HG03066 (cell line): ENCODE results near the gene C6orf89.
"Not testable (repeated sequence)": the region's sequence is repeated elsewhere in the genome, so short reads cannot be mapped to it uniquely, and the experiment has no call there.

ENCODE experiments used
- ATAC-seq: cut with Tn5 transposase; IDR thresholded peaks from one replicate; pipeline ENCODE4 v1.9.1; 2021; ENCODE audit warnings: low read depth; ENCODE audit not compliant: unreplicated experiment

C6orf89 gene

DNA sequence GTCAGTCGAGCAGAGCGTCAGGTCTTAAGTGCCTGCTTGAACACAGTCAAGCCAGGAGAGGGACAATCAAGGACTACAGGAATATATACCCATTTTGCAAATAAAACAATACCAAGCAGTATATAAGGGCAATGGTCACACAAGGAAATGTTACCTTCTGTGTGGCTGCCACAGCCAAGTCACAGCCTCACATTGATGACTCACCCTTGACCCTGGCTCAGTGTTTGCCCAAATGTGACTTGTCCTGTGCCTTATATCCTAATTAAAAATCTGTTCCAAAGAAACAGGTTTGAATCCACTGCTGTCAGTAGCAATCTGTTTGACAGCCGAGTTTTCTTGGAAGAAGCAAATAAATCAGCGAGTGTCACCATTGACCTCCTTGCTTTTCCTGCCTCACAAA lies 34.3 kb downstream of the C6orf89 start:
- no peak for ATAC-seq

DNA sequence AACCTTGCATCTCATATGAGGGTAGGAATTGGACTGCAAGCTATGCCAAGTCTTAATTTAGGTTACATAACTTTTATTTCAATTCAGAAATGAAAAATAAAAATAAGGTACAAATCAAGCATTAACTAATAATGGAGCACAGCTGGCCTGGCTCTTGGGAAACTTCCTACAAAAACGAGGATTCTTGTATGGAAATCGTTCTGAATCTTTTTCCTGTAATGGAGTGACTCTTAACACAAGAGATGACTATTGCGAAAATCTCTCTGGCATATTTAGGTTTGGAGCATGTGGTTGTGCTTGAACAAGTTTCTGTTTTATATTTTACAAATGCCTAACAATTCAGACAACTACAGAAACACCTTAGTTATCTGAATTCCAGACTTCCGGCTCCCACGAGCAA lies 34.8 kb downstream of the C6orf89 start:
- ATAC-seq, result no peak

DNA sequence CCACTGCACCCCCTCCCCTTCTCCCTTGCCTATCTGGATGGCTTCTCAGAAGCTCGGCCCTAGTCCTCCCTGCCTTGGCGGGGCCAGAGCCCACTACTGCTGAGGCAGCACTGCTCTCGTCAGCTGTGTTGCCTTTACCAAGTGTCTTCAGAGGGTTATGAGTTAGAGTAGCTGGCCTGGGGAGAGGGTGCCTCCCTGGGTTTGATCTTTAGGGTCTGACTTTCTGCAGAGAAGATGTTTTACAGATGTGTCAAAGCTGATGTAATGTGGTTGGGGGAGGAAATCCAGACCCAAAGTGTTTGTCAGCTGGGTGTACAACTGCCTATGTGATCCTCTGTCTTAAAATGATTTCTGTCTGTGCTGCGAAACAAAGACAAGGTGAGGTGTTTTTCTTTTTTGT lies 38.4 kb downstream of the C6orf89 start:
- ATAC-seq, result no peak

DNA sequence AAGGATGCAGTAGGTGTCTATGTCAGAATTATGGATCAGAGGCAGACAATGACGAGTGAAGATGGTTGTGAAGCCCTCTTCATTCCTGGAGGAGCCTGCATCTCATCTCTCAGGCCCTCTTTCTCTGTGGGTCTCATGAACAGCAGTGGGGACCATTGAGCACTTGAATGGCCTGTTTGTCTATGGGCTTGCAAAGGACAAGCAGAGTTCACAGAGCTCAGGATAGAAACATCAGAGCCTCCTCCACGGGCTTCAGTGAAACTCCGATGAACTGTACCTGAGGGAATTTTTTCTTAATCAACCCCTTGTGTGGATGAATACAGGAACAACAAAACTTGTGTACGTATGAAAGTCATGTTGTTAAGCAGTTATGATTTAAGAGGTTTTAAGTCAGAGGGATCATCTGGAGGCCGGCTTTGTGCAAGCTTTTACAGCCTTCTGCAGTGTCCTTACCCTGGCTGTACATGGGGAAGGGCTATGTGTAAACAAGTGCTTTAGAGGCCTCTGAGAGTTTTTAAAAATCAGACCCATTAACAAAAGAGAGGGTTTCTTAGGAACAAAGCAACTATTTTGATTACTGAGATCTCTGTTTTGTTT lies 39.1 kb downstream of the C6orf89 start:
- no peak for ATAC-seq

DNA sequence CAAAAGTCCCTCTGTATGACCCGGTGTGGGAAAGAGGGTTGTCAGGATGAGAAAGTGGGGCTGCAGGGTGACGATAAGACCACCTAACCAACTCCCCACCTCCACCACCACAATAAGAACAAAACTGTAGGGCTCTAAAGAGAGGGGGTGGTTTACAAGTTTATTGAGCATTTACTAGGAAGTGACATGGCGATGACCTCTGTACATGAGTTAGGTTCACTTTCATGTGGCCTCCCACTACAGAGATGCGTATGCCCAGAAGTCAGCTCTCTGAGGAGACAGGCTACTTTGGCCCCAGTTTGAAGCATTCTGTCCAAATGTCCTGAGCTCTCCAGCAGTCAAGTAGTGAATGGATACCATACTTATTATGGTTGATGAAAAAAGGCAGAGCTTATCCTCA lies 40.1 kb downstream of the C6orf89 start:
- ATAC-seq, result no peak

DNA sequence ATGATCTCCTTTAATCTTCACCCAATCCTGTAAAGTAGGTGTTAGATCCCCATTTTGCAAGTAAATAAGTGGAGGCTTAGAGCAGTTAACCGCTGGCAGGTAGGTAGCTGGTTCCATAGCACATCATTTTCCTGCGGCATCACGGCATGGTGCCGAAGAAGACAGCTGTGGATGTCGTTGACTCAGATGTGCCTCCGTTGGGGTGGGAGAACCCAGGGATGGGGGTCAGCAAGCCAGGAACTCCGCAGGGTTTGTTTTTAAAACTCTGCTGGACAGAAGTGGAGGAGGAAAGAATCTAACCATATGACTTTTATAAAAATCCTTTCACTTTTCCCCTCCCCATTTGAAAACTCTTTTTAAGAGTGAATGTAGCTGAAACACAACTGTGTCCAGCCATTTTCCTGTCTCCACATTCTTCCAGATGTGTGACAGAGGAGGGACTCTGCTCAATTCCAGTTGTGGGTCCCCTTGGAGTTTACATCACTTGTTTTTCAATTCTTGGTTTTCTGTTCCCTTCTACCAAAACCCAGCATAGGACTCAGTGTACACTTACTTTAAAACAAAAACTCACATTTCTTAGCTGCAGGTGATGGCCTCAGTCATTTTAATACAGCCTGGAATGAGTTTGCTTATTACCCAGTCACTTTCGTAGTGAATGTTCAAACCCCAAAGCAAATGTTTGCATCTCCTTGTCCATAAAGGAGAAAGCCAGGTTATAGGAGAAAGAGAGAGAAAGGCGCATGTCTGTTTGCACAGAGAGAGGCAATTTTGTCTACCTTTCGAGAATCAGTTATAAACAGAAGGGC lies 41.2 kb downstream of the C6orf89 start:
- ATAC-seq, result no peak

DNA sequence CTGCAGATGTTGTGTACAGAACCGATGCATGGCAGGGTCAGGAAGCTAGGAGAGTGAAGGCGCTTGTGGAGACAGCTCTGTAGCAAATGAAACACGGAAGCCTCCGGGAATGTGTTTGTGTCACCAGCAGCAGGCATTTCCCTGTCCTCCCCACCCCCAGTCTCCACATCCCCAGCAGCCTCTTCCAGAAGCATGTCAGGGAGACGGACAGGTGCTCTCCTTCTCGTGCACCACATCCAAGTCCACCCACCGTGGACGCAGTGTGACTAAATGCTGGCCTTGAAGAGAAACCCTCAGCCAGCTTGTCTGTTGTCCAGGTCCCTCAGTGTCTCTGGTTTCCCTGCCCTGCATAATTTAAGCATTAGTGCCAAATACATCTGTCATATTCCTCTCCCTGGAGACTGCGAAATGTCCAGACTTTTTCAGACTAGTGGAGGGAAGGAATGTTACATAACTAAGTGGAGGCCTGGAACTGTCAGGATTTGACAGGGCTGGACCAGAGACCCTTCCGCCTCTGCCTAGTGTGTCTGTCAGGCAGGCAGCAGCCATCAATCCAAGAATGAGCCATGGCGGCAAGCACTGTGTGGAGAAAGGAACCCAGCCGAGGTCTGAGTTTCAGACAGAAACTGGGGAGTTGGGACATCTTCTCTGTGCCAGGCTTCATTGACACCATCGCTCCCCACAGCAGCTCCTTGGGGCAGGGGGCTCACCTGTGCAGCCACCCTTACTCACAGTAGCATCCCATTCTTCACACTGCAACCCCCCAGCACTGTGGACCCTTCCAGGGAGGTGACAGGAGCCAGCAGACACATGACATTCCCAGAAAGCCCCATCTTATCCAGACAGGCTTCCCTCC lies 42.2 kb downstream of the C6orf89 start:
- ATAC-seq, result no peak

DNA sequence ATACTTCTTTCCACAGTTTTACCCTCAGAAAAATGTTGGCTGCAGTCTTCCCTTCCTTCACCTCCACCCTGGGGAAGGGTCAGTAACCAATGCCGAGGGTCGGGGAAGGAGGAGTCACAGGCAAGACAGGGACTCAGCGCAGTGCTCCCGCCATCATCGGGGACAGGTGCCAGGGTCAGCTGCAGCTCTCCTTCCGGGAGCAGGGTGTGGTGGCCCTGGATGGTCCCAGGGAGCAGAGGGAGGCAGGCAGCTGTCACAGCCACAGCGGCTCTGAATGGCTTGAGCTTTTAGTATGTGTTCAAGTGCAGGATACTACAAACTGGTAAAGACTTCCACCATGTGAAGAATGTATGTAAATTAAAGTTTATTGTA lies 42.8 kb downstream of the C6orf89 start:
- ATAC-seq, result no peak

DNA sequence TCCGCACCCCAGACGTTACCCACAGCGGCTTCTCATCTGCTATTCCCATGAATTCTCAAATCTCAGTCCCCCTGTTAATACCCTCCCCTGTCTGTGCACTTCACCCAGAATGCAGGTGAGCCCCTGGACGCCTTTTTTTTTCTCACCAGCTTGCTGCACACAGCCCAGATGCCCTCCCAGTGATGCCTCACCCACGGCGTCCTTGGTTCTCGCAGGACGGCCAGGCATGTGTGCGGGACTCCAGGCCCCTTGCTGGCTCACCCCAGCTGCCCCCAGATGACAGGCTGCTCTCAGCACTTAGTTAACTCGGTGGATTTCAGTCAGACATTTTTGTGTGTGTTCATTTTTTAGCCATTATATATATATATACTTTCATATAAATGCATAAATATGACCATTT lies 43.4 kb downstream of the C6orf89 start:
- ATAC-seq, result no peak

DNA sequence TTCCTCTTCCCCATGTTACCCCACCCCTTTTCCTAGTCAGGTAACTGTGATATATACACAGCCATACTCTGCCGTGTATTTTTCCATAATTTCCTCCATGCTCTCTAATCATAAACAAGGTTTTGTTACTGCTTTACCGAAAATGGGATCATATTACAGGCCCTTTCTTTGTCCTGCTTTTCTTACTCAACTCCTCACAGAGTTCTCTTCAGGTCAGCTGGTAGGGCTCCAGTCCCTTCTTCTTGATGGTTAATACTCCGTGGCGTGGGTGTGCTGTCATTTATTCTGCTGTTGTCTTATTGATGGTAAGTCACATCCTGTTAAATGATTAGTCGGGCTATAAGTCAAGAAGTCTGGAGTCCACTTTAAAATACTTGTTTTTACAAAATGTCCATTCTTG lies 43.9 kb downstream of the C6orf89 start:
- no peak for ATAC-seq

DNA sequence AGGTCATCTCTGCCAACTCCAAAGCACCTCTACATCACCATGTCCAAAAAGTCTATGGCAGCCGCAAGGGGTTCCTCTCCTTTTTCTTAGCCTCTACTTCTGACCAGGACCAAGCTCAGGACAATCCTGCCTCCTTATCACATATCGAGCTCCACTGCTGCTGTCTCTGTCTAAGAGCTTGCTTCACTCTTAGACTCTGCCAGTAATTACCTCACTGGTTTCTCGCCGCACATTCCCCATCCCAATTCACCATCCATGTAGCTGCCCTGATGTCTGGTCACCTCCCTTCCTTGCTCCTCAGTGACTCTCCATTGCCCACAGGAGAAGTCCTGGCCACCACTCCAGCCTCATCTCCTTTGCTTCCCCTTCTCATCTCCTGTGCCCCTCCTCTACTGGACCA lies 44.7 kb downstream of the C6orf89 start:
- ATAC-seq, result no peak

DNA sequence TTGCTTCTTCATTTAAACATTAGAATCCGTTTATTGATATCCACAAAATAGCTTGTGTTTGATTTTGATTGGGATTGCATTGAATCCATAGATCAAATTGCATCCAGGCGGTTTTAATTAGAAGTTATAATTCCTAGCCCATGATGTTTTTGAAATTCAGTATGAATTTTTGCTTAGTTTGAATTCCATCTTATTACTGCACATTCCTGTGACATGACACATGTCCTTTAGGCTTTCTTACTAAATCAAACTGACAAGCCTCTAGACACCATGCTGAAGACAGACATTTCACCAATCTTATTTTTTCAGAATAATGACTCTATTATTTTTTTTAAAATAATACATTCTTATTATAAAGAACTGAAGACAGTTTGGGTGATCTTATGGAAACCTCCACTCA lies 47.4 kb downstream of the C6orf89 start:
- ATAC-seq, result no peak

DNA sequence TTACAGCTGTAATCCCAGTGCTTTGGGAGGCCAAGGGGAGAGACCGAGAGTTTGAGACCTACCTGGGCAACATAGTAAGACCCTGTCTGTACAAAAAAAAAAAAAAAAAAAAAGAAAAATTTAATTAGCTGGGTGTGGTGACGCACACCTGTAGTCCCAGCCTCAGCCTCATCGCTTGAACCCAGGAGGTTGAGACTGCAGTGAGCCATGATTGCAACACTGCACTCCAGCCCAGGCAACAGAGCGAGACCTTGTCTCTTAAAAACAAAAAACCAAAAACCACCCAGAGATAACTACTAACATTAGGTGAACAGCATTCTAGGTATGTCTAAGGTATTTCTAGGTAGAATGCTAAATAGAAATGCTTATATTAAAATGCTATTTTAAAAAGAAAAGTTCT lies 47.8 kb downstream of the C6orf89 start:
- ATAC-seq, result no peak

DNA sequence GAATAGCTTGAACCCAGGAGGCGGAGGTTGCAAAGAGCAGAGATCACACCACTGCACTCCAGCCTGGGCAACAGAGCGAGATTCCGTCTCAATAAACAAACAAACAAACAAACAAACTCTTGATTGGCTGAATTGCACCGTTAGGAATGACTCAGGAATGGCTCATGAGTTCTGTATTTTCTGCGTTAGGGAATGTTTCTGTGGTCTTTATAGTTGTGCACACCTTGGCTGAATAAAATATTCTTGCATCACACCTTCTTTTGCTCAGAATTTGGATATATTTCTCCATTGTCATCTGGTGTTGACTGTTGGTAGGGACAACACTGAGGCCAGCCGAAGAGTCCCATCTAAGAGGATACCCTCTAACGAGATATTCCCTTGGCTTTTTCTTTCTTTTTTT lies 49.1 kb downstream of the C6orf89 start:
- no peak for ATAC-seq

DNA sequence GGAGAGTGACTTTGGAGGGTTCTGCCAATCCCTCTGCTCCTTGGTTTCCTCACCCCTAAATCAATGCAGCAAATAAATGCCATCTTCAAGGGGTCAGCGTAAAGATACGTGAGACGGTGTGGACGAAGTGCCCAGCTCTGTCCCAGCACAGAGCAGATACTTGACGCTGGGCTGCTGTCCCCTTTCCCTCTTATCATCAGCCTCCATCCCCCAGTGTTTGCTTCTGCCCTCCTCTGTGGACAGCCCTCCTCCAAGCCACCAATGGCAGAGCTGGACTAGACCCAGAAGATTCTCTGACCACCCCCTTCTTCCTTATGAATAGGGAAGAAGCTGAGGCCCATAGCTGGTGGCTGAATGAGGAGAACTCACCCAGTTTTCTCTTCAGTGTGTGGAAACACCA lies 51.1 kb downstream of the C6orf89 start:
- ATAC-seq, result no peak

DNA sequence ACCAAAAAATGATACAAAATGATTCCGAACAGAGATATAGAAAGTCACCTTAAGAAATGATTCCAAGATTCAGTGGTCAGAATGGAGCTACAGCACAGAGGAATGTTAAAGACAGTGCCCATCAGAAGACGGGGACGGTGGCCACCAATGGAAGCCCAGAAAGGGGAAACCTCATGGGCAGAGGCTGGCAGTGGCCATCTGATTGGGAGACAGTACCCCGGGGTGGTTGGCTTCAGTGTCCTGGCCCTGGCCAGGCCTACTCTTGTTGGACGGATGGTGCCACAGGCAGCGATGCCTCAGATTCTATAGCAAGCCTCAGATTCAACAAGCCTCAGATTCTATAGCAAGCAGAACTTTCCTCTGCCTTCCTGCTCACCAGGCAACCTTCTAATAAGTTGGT lies 52.1 kb downstream of the C6orf89 start:
- ATAC-seq, result no peak

DNA sequence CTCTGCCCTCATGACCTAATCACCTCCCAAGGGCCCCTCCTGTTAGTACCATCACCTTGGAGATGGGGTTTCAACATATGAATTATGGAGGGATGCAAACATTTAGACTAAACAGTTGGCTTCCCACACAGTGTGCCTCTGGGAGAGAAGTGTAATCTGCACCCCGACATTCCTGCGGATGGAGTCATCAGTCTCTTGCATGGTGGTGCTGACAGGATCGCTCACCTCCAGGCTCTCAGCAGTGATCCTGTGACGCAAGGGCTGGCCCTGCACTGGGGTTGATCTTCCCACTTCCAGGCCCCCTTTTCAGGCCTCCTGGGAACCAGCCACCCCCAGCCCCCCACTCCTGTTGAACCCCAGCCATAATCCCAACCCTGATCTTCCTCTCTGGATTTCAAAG lies 52.8 kb downstream of the C6orf89 start:
- no peak for ATAC-seq

DNA sequence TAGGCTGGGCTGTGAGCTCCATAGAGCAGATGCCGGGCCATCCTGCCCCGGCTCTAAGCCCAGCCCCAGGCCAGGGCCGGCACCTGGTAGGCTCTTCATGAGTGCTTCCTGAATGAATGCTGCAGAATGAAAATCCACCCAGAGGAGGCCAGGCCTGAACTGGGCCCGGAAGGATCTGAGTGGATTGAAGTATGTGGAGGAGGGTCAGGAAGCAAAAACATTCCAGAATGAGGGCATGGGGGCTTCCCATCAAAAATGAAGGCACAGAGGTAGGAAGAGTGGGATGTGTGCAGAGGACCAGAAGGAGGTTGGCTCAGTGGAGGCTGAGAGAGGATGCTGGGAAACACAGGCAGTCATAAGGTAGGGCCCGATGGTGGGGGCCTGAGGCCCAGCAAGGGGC lies 53.3 kb downstream of the C6orf89 start:
- not testable (repeated sequence) for ATAC-seq

DNA sequence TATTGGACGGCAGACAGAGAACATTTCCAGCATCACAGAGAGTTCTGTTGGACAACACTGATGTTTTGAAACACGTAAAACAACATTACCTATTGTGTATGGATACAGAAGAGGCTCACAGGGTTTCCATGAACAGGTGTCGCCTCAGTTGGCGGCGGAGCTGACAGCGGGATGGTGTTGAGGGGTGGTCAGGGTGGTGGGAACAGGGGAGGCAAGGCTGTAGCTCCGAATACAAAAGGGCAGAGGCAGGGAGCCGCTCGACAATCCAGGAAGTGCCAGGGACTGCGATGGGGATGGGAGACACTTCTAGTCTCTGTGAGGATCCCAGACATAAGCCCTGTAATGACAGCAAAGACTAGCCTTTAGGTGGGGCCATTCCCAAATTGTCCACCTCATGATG lies 54.3 kb downstream of the C6orf89 start:
- ATAC-seq, result no peak

DNA sequence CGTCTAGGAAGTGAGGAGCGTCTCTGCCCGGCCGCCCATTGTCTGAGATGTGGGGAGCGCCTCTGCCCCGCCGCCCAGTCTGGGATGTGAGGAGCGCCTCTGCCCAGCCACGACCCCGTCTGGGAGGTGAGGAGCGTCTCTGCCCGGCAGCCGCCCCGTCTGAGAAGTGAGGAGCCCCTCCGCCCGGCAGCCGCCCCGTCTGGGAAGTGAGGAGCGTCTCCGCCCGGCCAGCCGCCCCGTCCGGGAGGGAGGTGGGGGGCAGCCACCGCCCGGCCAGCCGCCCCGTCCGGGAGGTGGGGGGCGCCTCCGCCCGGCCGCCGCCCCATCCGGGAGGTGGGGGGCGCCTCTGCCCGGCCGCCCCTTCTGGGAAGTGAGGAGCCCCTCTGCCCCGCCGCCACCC lies 55.8 kb downstream of the C6orf89 start:
- not testable (repeated sequence) for ATAC-seq

DNA sequence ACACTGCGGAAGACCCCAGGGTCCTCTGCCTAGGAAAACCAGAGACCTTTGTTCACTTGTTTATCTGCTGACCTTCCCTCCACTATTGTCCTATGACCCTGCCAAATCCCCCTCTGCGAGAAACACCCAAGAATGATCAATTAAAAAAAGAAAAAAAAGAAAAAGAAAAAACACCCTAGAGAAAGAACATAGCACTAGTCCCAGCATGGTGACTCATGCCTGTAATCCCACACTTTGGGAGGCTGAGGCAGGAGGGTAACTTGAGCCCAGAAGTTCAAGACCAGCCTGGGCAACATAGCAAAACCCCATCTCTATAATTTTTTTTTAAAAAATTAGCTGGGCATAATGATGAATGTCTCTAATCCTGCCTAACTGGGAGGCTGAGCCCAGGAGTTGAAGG lies 56.6 kb downstream of the C6orf89 start:
- ATAC-seq, result not testable (repeated sequence)

DNA sequence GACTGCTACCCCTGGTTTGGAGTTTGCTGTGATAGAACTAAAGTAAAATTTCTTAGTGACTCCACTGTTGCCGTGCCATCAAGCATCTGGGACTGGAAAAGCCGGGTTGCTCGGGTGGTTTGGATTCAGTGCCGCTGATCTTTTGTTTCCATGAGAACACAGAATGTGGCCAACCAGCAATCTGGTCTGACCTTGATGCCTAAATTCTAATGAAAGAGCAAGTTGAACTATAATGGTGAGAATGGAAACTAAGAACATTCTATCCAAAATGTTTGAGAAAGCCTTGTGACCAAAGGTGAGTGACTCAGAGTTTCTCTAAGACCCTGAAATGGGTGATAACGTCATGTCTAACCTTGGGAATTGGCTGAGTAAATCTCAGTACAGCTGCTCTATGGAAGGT lies 58.9 kb downstream of the C6orf89 start:
- no peak for ATAC-seq
